ENCODE data around the gene HTR2A.

DNA sequence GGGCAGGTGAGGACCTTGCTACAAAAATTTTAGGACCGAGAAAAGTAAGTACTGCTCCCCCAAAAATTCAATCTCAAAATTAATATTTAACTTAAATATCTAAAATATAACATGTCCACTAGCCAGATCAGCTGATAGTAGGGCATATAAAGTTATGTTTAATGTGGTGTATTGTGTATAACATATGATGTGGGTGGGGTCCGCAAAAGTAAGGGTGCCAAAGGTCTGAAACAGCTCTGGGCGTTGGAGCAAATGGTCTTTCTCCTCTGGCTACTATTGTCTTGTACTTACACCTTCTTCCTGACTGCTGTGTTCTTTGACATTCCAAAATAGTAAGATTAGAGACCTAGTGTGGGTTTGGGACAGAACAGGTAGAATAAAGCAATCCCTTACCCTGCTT lies 41.2 kb downstream of the HTR2A start:
- TF ChIP-seq, protein P1, sequence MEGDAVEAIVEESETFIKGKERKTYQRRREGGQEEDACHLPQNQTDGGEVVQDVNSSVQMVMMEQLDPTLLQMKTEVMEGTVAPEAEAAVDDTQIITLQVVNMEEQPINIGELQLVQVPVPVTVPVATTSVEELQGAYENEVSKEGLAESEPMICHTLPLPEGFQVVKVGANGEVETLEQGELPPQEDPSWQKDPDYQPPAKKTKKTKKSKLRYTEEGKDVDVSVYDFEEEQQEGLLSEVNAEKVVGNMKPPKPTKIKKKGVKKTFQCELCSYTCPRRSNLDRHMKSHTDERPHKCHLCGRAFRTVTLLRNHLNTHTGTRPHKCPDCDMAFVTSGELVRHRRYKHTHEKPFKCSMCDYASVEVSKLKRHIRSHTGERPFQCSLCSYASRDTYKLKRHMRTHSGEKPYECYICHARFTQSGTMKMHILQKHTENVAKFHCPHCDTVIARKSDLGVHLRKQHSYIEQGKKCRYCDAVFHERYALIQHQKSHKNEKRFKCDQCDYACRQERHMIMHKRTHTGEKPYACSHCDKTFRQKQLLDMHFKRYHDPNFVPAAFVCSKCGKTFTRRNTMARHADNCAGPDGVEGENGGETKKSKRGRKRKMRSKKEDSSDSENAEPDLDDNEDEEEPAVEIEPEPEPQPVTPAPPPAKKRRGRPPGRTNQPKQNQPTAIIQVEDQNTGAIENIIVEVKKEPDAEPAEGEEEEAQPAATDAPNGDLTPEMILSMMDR (IDR thresholded peaks at IDR 0.05): no peak
- TF ChIP-seq POLR2A (IDR thresholded peaks at IDR 0.05): no peak

Measured in lower leg skin (tissue), 3 donors.